ENCODE data around the gene TH. TPM values are rescaled to one million over a fixed set of nuclear protein-coding genes. Genes with fewer than 3 reads are reported as not detected.

Gene TH
- total and polyA plus RNA-seq, 2 donors, result 0.14 to 0.46 TPM

GRCh38 chr11:2143799-2144543 lies 27.6 kb downstream of the TH start:
- DNase-seq (ENCODE audit: low read depth in 6 of 9, low spot score in 9 of 9), result peak in 1 of 9 donors; percentile 12
- Histone ChIP-seq H3K36me3 (ENCODE audit: control insufficient read depth in 2 of 2, insufficient read depth in 2 of 2, low read length in 1 of 2) (no peaks in the 10 kb centered on the region), H3K27ac (ENCODE audit: low read depth in 1 of 2, low read length in 1 of 2) (no peak overlapping the region), H3K4me1 (ENCODE audit: control insufficient read depth in 2 of 2, insufficient read depth in 2 of 2, low read length in 2 of 2) (peaks cover 0 to 2% of the 10 kb centered on the region in 2 donors), H3K9me3 (ENCODE audit: control insufficient read depth in 2 of 2, insufficient read depth in 1 of 2, low read length in 1 of 2) (peaks cover 0 to 13% of the 10 kb centered on the region in 2 donors), H3K27me3 (ENCODE audit: control insufficient read depth in 2 of 2, insufficient read depth in 1 of 2, low read length in 1 of 2) (peaks cover 87 to 96% of the 10 kb centered on the region in 2 donors), H3K4me3 (ENCODE audit: low read length in 2 of 2) (no peak overlapping the region)
- 3% methylated on average over 72 of the region's 72 CpGs for WGBS

- Histone ChIP-seq H3K4me3 (ENCODE audit: low read length in 2 of 2) (no peak overlapping the region), H3K27me3 (ENCODE audit: control insufficient read depth in 2 of 2, insufficient read depth in 1 of 2, low read length in 1 of 2) (peaks cover 92 to 96% of the 10 kb centered on the region in 2 donors), H3K27ac (ENCODE audit: low read depth in 1 of 2, low read length in 1 of 2) (no peak overlapping the region), H3K36me3 (ENCODE audit: control insufficient read depth in 2 of 2, insufficient read depth in 2 of 2, low read length in 1 of 2) (no peaks in the 10 kb centered on the region), H3K4me1 (ENCODE audit: control insufficient read depth in 2 of 2, insufficient read depth in 2 of 2, low read length in 2 of 2) (peaks cover 0 to 2% of the 10 kb centered on the region in 2 donors), H3K9me3 (ENCODE audit: control insufficient read depth in 2 of 2, insufficient read depth in 1 of 2, low read length in 1 of 2) (peaks cover 0 to 13% of the 10 kb centered on the region in 2 donors)
- WGBS, result 7% methylated on average over 12 of the region's 12 CpGs
- DNase-seq (ENCODE audit: low read depth in 6 of 9, low spot score in 9 of 9), result no peak
Observed at GRCh38 chr11:2143477-2143798, 28.2 kb downstream of the TH start.

DNA sequence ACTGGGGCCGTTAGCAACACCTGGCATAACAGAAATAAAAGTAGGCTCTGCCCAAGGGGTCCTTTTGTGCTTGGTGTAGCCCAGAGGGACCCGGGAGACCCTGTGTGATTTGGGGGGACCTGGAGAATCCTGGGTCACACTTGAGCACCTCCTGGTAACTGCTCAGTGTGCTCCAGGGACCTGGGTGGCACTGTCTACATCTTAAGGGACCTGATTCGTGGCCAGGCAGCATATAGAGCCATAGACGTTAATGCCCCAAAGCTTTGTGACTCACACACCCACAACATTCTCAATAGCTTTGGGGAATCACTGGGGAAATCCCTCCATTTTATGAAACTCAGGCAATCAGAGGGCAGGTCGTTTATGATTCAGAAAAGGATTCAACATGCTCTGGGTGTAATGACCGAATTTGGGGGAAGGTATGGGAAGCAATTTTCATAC lies 28.8 kb downstream of the TH start:
- H3K4me1 ChIP-seq (ENCODE audit: control insufficient read depth in 2 of 2, insufficient read depth in 2 of 2, low read length in 2 of 2), result peaks cover 0 to 2% of the 10 kb centered on the region in 2 donors
- peaks cover 0 to 13% of the 10 kb centered on the region in 2 donors for H3K9me3 ChIP-seq (ENCODE audit: control insufficient read depth in 2 of 2, insufficient read depth in 1 of 2, low read length in 1 of 2)
- no peak overlapping the region for H3K27ac ChIP-seq (ENCODE audit: low read depth in 1 of 2, low read length in 1 of 2)
- no peaks in the 10 kb centered on the region for H3K36me3 ChIP-seq (ENCODE audit: control insufficient read depth in 2 of 2, insufficient read depth in 2 of 2, low read length in 1 of 2)
- no peak overlapping the region for H3K4me3 ChIP-seq (ENCODE audit: low read length in 2 of 2)
- peaks cover 96 to 97% of the 10 kb centered on the region in 2 donors for H3K27me3 ChIP-seq (ENCODE audit: control insufficient read depth in 2 of 2, insufficient read depth in 1 of 2, low read length in 1 of 2)
- DNase-seq (ENCODE audit: low read depth in 6 of 9, low spot score in 9 of 9), result no peak
- WGBS, result 5% methylated on average over 6 of the region's 6 CpGs

- peaks cover 96 to 98% of the 10 kb centered on the region in 2 donors for H3K27me3 ChIP-seq (ENCODE audit: control insufficient read depth in 2 of 2, insufficient read depth in 1 of 2, low read length in 1 of 2)
- peaks cover 0 to 2% of the 10 kb centered on the region in 2 donors for H3K4me1 ChIP-seq (ENCODE audit: control insufficient read depth in 2 of 2, insufficient read depth in 2 of 2, low read length in 2 of 2)
Observed at GRCh38 chr11:2142300-2142759, 29.3 kb downstream of the TH start.

DNA sequence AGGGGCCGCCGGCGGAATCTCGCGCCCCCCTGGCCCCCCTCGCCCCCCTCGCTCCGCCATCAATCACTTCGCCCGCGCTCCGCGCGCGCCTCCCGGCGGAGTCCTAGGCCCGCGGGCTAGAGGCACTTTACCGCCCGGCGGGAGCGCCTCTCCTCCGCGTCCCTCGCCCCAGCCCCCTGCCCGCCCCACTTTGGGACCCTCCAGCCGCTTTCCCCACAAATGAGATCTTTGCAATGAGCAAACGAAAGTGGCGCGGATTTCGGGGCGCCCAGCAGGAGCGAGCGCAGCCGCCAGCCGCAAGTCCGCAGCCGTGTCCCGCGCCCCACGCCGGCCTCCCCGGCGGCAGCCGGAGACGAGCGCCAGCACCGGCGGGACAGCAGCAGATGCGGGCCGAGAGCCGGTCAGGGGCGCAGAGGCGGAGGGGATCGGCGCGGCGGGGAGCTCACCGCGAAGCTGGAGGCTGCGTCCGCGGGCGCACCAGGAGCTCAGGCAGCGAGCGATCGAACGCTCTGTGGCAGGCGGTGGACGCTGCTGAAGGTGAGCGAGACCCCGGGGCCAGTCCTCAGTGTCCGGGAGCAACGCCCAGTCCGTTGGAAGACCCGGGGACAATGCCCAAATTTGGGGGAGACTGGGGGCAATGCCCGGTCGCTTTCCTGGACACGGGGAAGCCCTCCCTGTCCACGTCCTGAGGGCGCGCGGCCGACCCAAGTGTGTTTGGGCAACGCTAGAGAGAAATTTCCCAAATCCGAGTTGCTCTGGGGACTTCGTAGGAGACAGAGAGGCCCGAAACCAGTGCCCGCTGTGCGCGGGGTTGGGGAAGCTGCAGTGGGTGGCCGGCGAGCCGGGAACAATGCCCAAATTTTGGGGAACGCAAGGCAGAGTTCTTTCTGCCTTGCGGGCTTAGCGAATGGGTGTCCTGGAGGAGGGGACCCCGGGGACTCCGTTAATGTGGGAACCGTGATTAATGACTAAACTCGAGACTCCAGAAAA lies 30.9 kb downstream of the TH start:
- H3K27ac ChIP-seq (ENCODE audit: low read depth in 1 of 2, low read length in 1 of 2), result no peak overlapping the region
- H3K36me3 ChIP-seq (ENCODE audit: control insufficient read depth in 2 of 2, insufficient read depth in 2 of 2, low read length in 1 of 2), result no peaks in the 10 kb centered on the region
- no peak overlapping the region for H3K4me3 ChIP-seq (ENCODE audit: low read length in 2 of 2)
- DNase-seq (ENCODE audit: low read depth in 6 of 9, low spot score in 9 of 9), result no peak
- H3K4me1 ChIP-seq (ENCODE audit: control insufficient read depth in 2 of 2, insufficient read depth in 2 of 2, low read length in 2 of 2), result peaks cover 0 to 2% of the 10 kb centered on the region in 2 donors
- peaks cover 0 to 7% of the 10 kb centered on the region in 2 donors for H3K9me3 ChIP-seq (ENCODE audit: control insufficient read depth in 2 of 2, insufficient read depth in 1 of 2, low read length in 1 of 2)
- WGBS, result 6% methylated on average over 102 of the region's 102 CpGs
- H3K27me3 ChIP-seq (ENCODE audit: control insufficient read depth in 2 of 2, insufficient read depth in 1 of 2, low read length in 1 of 2), result peaks cover 96 to 98% of the 10 kb centered on the region in 2 donors

More at GRCh38 chr11:2142300-2142759, 29.3 kb downstream of the TH start:
- H3K9me3 ChIP-seq (ENCODE audit: control insufficient read depth in 2 of 2, insufficient read depth in 1 of 2, low read length in 1 of 2), result peaks cover 0 to 13% of the 10 kb centered on the region in 2 donors
- H3K4me3 ChIP-seq (ENCODE audit: low read length in 2 of 2), result no peak overlapping the region
- 18% methylated on average over 5 of the region's 5 CpGs for whole genome bisulfite sequencing
- no peak for DNase-seq (ENCODE audit: low read depth in 6 of 9, low spot score in 9 of 9)
- H3K36me3 ChIP-seq (ENCODE audit: control insufficient read depth in 2 of 2, insufficient read depth in 2 of 2, low read length in 1 of 2), result no peaks in the 10 kb centered on the region
- H3K27ac ChIP-seq (ENCODE audit: low read depth in 1 of 2, low read length in 1 of 2), result no peak overlapping the region

- Histone ChIP-seq H3K27ac (ENCODE audit: low read depth in 1 of 2, low read length in 1 of 2) (no peak overlapping the region), H3K27me3 (ENCODE audit: control insufficient read depth in 2 of 2, insufficient read depth in 1 of 2, low read length in 1 of 2) (peaks cover 93 to 96% of the 10 kb centered on the region in 2 donors), H3K9me3 (ENCODE audit: control insufficient read depth in 2 of 2, insufficient read depth in 1 of 2, low read length in 1 of 2) (no peaks in the 10 kb centered on the region), H3K4me3 (ENCODE audit: low read length in 2 of 2) (no peak overlapping the region), H3K36me3 (ENCODE audit: control insufficient read depth in 2 of 2, insufficient read depth in 2 of 2, low read length in 1 of 2) (no peaks in the 10 kb centered on the region), H3K4me1 (ENCODE audit: control insufficient read depth in 2 of 2, insufficient read depth in 2 of 2, low read length in 2 of 2) (peaks cover 0 to 2% of the 10 kb centered on the region in 2 donors)
- 6% methylated on average over 57 of the region's 57 CpGs for WGBS
- no peak for DNase-seq (ENCODE audit: low read depth in 6 of 9, low spot score in 9 of 9)
Observed at GRCh38 chr11:2139621-2140337, 31.8 kb downstream of the TH start.

DNA sequence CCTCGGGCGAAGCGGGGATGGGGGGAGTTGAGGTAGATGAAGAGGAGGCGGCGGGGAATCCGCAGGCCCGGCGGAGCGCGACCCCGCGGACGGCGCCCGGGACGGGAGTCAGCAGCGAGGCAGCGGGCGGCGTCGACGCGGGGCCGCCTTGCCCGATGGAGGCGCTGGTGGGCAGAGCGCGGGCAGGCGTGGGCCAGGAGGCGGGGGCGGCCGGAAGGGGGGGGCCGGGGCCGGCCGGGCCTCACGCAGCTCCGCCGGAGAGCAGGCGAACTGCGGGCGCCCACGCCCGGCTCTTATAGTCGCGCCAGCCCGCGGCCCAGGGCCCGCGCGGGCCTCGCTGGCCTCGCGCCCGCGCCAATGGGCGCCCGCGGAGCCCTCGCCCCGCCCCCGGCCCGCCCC lies 32.5 kb downstream of the TH start, which contains the start of gene IGF2:
IGF2 (minus strand) TSS at position 267 of the 399 bp plus-strand sequence. CDS start 3,866 bp downstream, outside the sequence.
- DNase-seq (ENCODE audit: low read depth in 6 of 9, low spot score in 9 of 9), result no peak
- H3K4me1 ChIP-seq (ENCODE audit: control insufficient read depth in 2 of 2, insufficient read depth in 2 of 2, low read length in 2 of 2), result no peaks in the 10 kb centered on the region
- no peaks in the 10 kb centered on the region for H3K9me3 ChIP-seq (ENCODE audit: control insufficient read depth in 2 of 2, insufficient read depth in 1 of 2, low read length in 1 of 2)
- 3% methylated on average over 59 of the region's 62 CpGs for WGBS
- H3K4me3 ChIP-seq (ENCODE audit: low read length in 2 of 2), result peak within 1 kb of the TSS in 1 of 2 donors; percentile 18
- H3K27me3 ChIP-seq (ENCODE audit: control insufficient read depth in 2 of 2, insufficient read depth in 1 of 2, low read length in 1 of 2), result peaks cover 89 to 96% of the 10 kb centered on the region in 2 donors
- no peaks in the 10 kb centered on the region for H3K36me3 ChIP-seq (ENCODE audit: control insufficient read depth in 2 of 2, insufficient read depth in 2 of 2, low read length in 1 of 2)
- H3K27ac ChIP-seq (ENCODE audit: low read depth in 1 of 2, low read length in 1 of 2), result no peak within 1 kb of the TSS

DNA sequence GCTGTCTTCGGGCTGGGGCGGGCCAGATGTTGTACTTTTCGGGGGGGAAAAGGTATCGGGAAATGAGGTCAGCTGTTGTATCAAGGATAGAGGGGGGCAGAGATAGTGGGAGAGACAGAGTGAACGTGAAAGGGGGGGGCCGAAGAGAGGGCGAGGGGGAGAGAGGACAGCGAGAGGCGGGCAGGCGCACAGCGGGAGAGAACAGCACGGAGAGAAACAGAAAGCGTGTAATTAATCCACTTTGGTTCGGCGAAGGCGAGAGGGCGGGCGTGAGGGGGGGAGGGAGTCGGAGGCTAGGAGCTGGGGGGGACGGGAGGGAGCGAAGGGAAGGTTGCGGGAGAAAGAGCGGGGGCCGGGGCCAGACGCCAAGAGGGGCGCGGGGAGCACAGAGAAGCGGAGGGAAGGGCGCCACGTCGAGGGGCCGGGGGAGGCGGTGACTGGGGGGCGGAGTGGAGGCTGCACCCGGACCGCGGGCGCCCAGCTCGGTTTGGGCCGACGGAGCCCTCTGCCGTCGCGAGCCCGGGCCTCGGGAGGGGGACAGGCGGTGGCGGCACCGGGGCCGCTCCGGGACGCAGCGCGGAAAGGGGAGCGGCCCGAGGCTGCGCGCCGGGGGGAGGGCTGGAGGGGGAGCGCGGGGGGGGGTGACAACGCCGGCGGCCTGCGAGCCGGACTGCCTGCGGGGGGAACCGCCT lies 33.0 kb downstream of the TH start:
- DNase-seq (ENCODE audit: low read depth in 6 of 9, low spot score in 9 of 9), result no peak
- Histone ChIP-seq H3K4me3 (ENCODE audit: low read length in 2 of 2) (peak overlapping the region in 1 of 2 donors; percentile 18), H3K27ac (ENCODE audit: low read depth in 1 of 2, low read length in 1 of 2) (no peak overlapping the region), H3K9me3 (ENCODE audit: control insufficient read depth in 2 of 2, insufficient read depth in 1 of 2, low read length in 1 of 2) (no peaks in the 10 kb centered on the region), H3K4me1 (ENCODE audit: control insufficient read depth in 2 of 2, insufficient read depth in 2 of 2, low read length in 2 of 2) (no peaks in the 10 kb centered on the region), H3K27me3 (ENCODE audit: control insufficient read depth in 2 of 2, insufficient read depth in 1 of 2, low read length in 1 of 2) (peaks cover 86 to 96% of the 10 kb centered on the region in 2 donors), H3K36me3 (ENCODE audit: control insufficient read depth in 2 of 2, insufficient read depth in 2 of 2, low read length in 1 of 2) (no peaks in the 10 kb centered on the region)
- WGBS, result 5% methylated on average over 68 of the region's 68 CpGs
